HUES48 (cell line): ENCODE measurements around the gene HS3ST6.
"Not testable (repeated sequence)": the region's sequence is repeated elsewhere in the genome, so short reads cannot be mapped to it uniquely, and the experiment has no call there.

Experiments
- H3K27ac ChIP-seq: one replicate; pipeline ENCODE4 v1.7.0; 2013; ENCODE audit warnings: low read depth, low read length, inconsistent platforms
- H3K27me3 ChIP-seq: 2 replicates; pipeline ENCODE4 v1.6.1; 2013; ENCODE audit warnings: mild to moderate bottlenecking, low read length; ENCODE audit not compliant: control insufficient read depth, insufficient read depth
- H3K36me3 ChIP-seq: 2 replicates; pipeline ENCODE4 v1.6.1; 2013; ENCODE audit warnings: low read length; ENCODE audit not compliant: control insufficient read depth, insufficient read depth
- H3K4me1 ChIP-seq: 2 replicates; pipeline ENCODE4 v1.6.1; 2013; ENCODE audit warnings: mild to moderate bottlenecking, low read length; ENCODE audit not compliant: control insufficient read depth, insufficient read depth
- H3K4me3 ChIP-seq: 2 replicates; pipeline ENCODE4 v1.5.1; 2013; ENCODE audit warnings: mild to moderate bottlenecking, low read depth, low read length
- H3K9ac ChIP-seq: 2 replicates; pipeline ENCODE4 v1.6.1; 2013; ENCODE audit warnings: mild to moderate bottlenecking, low read depth, low read length, moderate library complexity
- H3K9me3 ChIP-seq: 2 replicates; pipeline ENCODE4 v1.6.1; 2013; ENCODE audit warnings: low read length; ENCODE audit not compliant: control insufficient read depth, insufficient read depth

The HS3ST6 gene

DNA sequence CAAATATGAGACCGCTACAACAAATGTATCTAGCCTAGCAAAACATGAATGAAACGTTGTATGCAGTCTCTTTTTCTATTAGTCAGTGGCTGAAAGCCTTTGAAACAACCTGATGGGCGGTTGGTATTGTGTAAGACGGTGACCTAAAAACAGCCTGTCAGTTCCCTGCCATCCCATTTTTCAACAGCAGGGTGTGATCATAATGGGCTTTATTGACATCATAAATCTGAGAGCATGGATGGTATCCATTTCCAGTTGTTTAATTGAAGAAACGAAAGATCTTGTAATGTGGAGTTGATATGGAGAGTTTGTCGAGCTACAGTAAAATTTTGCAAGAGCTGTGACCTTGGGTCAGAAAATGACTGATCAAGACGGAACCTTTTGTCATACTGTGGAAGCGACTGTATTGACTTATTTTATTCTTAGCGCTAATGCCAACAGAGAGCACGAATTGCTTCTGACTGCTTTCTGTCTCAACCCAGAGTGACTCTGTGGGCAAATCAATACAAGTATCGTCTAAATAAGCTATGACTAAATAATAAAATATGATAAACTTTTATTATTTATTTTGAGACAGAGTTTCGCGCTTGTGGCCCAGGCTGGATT, 34.0 kb downstream of the HS3ST6 start:
- Histone ChIP-seq H3K9me3 (no peaks in the 10 kb centered on the region), H3K4me3 (no peak overlapping the region), H3K36me3 (no peaks in the 10 kb centered on the region), H3K9ac (no peak overlapping the region), H3K4me1 (no peaks in the 10 kb centered on the region), H3K27ac (no peak overlapping the region), H3K27me3 (no peaks in the 10 kb centered on the region)

DNA sequence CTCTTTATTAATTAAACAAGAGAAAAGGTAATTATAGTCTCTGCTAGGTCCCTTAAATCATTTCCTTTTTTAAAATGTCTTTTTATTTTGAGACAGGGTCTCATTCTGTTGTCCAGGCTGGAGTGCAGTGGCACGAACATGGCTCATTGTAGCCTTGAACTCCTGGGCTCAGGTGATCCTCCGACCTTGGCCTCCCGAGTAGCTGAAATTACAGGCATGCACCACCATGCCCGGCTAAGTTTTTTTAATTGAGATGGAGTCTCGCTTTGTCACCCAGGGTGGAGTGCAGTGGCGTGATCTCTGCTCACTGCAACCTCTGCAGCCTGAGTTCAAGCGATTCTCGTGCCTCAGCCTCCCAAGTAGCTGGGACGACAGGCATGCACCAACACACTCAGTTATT, 37.0 kb downstream of the HS3ST6 start:
- H3K9ac ChIP-seq, H3K27me3 ChIP-seq, H3K27ac ChIP-seq, H3K36me3 ChIP-seq, H3K9me3 ChIP-seq, H3K4me3 ChIP-seq, H3K4me1 ChIP-seq: not testable (repeated sequence)

DNA sequence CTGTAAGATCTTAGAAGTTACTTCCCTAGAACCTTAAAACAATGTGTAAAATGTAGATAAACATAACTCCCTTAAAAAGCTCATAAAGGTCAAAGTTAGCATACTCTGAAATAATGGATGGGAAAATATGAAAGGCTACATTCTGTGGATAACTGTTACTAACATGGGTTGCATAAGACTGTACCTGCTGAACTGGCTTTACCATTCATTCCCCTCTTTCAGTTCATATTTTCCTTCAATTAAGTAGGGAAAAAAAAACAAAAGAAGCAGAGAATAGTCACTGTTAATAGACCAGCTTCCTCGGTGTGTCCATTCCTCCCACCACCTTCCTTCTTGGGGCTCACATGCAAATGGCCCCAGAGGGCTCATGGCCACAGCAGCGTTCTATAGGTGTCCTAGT, 38.7 kb downstream of the HS3ST6 start:
- Histone ChIP-seq H3K4me1 (no peaks in the 10 kb centered on the region), H3K4me3 (no peak overlapping the region), H3K36me3 (no peaks in the 10 kb centered on the region), H3K27ac (no peak overlapping the region), H3K9me3 (no peaks in the 10 kb centered on the region), H3K9ac (no peak overlapping the region), H3K27me3 (no peaks in the 10 kb centered on the region)

DNA sequence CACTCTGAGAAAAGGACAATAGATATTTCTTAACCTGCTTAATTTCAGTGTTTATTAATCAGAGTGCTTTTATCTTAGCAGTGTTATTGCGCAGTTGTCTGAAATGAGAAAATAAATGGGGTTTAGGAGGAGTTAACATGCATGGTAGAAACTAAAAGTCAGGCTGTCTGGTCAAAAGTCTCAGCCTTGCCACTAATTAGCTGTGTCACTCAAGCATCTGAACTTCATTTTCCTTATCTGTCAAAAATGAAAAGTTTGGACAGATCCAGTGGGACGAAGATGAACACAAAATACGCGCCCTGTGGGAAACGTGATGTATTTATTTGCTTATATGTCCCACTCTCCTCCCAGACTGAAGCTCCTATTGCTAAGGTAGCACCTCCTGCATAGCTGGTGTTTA, 40.0 kb downstream of the HS3ST6 start:
- no peaks in the 10 kb centered on the region for H3K36me3 ChIP-seq
- peaks cover 4% of the 10 kb centered on the region; the same call in 1 of the 2 replicates for H3K27me3 ChIP-seq
- H3K27ac ChIP-seq = no peak overlapping the region
- no peak overlapping the region for H3K4me3 ChIP-seq
- no peaks in the 10 kb centered on the region for H3K4me1 ChIP-seq
- H3K9ac ChIP-seq = no peak overlapping the region
- H3K9me3 ChIP-seq = no peaks in the 10 kb centered on the region

DNA sequence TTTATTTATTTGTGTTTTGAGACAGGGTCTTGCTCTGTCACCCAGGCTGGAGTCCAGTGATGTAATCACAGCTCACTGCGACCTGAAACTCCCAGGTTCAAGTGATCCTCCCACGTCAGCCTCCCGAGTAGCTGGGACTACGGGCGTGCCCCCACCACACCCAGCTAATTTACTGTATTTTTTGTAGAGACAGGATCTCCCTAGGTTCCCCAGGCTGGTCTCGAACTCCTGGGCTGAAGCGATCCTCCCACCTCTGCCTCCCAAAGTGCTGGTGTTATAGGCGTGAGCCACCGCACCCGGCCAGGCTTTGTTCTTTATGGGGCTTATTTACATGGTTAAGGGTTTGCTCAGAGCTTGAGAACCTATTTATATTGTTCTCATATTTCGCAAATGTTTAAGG, 40.4 kb downstream of the HS3ST6 start:
- no peak overlapping the region for H3K4me3 ChIP-seq
- H3K27me3 ChIP-seq = peaks cover 5% of the 10 kb centered on the region; the same call in 1 of the 2 replicates
- H3K9me3 ChIP-seq = no peaks in the 10 kb centered on the region
- no peaks in the 10 kb centered on the region for H3K36me3 ChIP-seq
- no peak overlapping the region for H3K27ac ChIP-seq
- no peaks in the 10 kb centered on the region for H3K4me1 ChIP-seq
- no peak overlapping the region for H3K9ac ChIP-seq

DNA sequence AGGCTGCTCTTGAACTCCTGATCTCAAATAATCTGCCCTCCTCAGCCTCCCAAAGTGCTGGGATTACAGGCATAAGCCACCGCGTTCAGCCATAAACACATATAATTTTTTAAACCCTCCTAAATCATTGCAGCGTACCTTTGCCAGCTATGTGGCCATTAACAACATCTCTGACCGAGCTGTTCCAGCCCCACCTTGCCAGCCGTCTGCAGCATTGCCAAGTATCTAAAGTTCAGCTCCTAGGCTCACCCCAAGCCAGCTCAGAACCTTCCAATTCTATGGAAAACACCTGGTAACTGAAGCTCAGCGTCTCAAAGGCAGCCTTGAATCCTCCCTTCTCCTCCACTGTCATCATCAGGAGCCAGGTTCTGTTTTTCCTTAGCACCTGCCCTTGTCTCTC, 41.1 kb downstream of the HS3ST6 start:
- no peaks in the 10 kb centered on the region for H3K9me3 ChIP-seq
- H3K36me3 ChIP-seq = no peaks in the 10 kb centered on the region
- no peak overlapping the region for H3K27ac ChIP-seq
- no peaks in the 10 kb centered on the region for H3K4me1 ChIP-seq
- no peak overlapping the region for H3K4me3 ChIP-seq
- peaks cover 11% of the 10 kb centered on the region for H3K27me3 ChIP-seq
- H3K9ac ChIP-seq = no peak overlapping the region

DNA sequence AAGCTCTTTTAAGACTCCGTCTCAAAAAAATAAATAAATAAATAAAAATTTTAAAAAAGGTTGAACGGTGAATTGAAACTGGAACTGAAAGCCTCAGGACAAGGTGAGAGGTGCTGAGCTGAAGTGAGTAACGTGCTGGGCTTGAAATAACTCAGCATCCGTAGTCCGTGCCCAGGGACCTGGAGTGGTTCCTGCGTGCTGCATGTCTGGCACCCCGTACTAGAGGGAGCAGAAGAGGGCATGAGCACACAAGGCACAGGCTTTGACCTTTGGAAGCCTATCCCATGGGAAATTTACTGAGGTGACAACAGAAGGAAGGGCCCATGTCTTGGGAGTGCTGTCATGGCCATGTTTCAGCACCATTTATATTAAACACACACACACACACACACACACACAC, 41.7 kb downstream of the HS3ST6 start:
- no peaks in the 10 kb centered on the region for H3K4me1 ChIP-seq
- H3K27me3 ChIP-seq = peaks cover 15% of the 10 kb centered on the region
- no peak overlapping the region for H3K4me3 ChIP-seq
- no peak overlapping the region for H3K9ac ChIP-seq
- H3K27ac ChIP-seq = no peak overlapping the region
- no peaks in the 10 kb centered on the region for H3K36me3 ChIP-seq
- no peaks in the 10 kb centered on the region for H3K9me3 ChIP-seq

DNA sequence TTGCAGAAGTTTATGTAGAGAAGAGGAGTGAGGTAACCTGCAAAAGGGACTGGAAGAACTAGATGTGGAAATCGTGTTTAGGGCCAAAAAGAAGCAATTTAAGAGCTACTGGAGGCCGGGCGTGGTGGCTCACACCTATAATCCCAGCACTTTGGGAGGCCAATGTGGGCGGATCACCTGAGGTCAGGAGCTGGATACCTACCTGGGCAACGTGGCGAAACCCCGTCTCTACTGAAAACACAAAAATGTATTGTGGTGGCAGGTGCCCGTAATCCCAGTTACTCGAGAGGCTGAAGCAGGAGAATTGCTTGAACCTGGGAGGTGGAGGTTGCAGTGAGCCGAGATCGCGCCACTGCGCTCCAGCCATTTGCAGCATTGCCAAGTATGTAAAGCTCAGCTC, 42.1 kb downstream of the HS3ST6 start:
- peaks cover 15% of the 10 kb centered on the region for H3K27me3 ChIP-seq
- H3K9me3 ChIP-seq, H3K4me3 ChIP-seq, H3K4me1 ChIP-seq, H3K27ac ChIP-seq, H3K9ac ChIP-seq, H3K36me3 ChIP-seq: not testable (repeated sequence)

DNA sequence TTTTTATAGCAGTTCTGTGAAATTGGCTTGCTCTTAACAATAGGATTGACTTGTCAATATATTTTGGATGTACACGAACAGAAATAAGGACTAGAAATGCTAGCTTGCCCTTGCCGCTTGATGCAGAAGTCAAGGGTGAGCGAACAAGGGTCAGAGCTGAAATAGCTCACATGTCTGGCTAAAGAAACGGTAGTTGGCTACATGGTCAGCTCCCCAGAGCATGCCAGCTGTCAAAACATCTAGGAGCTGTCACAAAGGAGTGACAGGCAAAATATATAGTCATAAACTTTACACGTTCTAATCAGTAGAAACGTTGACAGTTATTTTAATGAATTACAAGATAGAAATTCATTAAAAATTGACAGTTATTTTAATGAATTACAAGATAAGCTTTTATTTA, 43.4 kb downstream of the HS3ST6 start:
- Histone ChIP-seq H3K9ac (no peak overlapping the region), H3K9me3 (no peaks in the 10 kb centered on the region), H3K4me1 (no peaks in the 10 kb centered on the region), H3K27me3 (peaks cover 15% of the 10 kb centered on the region), H3K4me3 (no peak overlapping the region), H3K36me3 (no peaks in the 10 kb centered on the region), H3K27ac (no peak overlapping the region)

DNA sequence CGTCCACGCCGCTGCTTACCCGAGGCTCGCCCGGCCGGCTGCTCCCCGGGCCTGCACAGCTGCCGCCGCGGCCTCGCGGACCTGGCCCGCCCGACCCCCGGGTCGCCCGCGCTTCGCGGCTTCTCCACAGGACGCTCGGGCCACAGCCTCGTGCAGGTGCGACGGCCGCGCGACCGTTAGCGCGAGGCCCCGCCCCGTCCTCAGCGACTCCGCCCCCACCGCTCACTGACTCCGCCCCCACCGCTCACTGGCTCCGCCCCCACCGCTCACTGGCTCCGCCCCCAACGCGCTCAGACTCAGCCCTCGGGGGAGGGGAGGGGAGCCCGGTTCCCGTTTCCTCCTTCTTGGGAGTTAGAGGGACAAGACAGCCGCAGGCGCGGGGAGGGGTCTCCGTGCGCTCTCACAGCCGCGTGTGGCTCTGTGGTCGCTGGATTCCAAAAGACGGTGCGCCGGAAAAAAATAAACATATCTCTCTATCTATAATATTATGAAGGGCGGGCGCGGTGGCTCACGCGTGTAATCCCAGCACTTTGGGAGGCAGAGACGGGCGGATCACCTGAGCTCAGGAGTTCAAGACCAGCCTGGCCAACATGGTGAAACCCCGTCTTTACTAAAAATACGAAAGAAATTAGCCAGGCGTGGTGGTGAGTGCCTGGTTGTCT, 46.1 kb downstream of the HS3ST6 start, which contains the start of gene MEIOB:
TSS of gene MEIOB (minus strand) at position 191 of the 662 bp plus-strand sequence. CDS start 3,989 bp downstream, outside the sequence.
- Histone ChIP-seq H3K36me3 (no peaks in the 10 kb centered on the region), H3K27me3 (peaks cover 15% of the 10 kb centered on the region), H3K4me3 (peak within 1 kb of the TSS; percentile 61), H3K27ac (no peak within 1 kb of the TSS), H3K9me3 (no peaks in the 10 kb centered on the region), H3K4me1 (no peaks in the 10 kb centered on the region), H3K9ac (no peak within 1 kb of the TSS)

DNA sequence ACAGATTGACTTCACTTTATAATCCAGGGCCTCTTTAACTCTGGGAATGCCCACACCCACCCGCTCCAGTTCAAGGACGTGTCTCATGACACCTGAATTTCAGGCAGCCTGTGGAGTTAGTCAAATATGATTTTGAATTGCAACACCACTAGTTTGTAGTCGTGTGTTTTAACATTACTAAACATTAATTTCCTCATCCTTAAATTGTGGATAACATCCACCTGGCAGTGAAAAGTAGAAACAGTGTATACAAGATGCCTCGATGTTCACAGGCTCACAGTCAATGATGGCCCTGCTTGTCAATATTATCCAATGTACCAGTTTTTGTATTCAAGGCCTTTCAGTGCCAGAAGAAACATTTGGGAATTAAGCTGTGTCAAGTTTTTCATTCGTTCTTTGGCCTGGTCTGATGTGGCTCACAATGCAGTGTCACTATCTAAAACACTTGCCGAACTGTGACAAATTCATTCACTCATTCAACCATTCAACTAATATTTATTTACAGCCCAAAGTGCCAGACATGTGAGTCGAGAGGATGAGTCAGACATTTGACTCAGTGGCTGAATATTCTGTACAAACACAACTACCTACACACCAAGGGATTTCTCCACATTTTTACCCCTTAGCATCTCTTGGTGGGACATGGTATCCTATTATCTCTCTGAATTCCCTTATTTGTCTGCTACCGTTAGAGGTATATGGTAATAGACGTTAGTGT, 47.7 kb downstream of the HS3ST6 start:
- H3K9ac ChIP-seq = no peak overlapping the region
- no peak overlapping the region for H3K4me3 ChIP-seq
- no peaks in the 10 kb centered on the region for H3K9me3 ChIP-seq
- H3K27me3 ChIP-seq = peaks cover 15% of the 10 kb centered on the region
- no peaks in the 10 kb centered on the region for H3K36me3 ChIP-seq
- no peak overlapping the region for H3K27ac ChIP-seq
- no peaks in the 10 kb centered on the region for H3K4me1 ChIP-seq
